Naive thymus-derived CD8-positive, alpha-beta T cell (primary cell): ENCODE measurements around the gene ARHGEF40. TPM values are rescaled to one million over a fixed set of nuclear protein-coding genes. Genes with fewer than 3 reads are reported as not detected.

Source experiments
- ATAC-seq, 2 donors: fragments of 150-1000 bp; cut with Tn5 transposase in 1 of 2; sonication (Bioruptor Pico), chemical (Tn5 transposase) in 1 of 2; 1 replicate in 1 of 2; 2 replicates in 1 of 2; pipeline ENCODE4 v1.10.0; 2021; ENCODE audit warnings: mild to moderate bottlenecking in 2 of 2, moderate library complexity in 2 of 2
- POLR2A ChIA-PET: fragments of 350-600 bp; sonication (Branson Sonifier 250); formaldehyde crosslinking; loops from one replicate; lab custom pipeline; 2021; ENCODE audit warnings: antibody characterized with exemption; lab: Charles Lee
- DNase-seq, 10 donors: peaks; one replicate each; pipeline versions ENCODE4 v3.0.0 to v3.0.0-alpha.2; 2020 to 2022
- H3K27ac Mint-ChIP-seq, 10 donors: one replicate each; pipeline ENCODE4 v1.8.0; 2020 to 2022; ENCODE audit warnings: mild to moderate bottlenecking in 10 of 10, mixed read lengths in 10 of 10, moderate library complexity in 4 of 10, inconsistent platforms in 1 of 10
- H3K27me3 Mint-ChIP-seq, 5 donors: one replicate each; pipeline ENCODE4 v1.8.0; 2021 to 2022; ENCODE audit warnings: mixed read lengths in 5 of 5
- H3K36me3 Mint-ChIP-seq, 3 donors: one replicate each; pipeline ENCODE4 v1.8.0; 2020 to 2022; ENCODE audit warnings: mixed read lengths in 3 of 3, mild to moderate bottlenecking in 2 of 3, inconsistent platforms in 1 of 3
- H3K4me1 Mint-ChIP-seq, 4 donors: one replicate each; pipeline ENCODE4 v1.8.0; 2021 to 2022; ENCODE audit warnings: mixed read lengths in 4 of 4
- H3K4me3 Mint-ChIP-seq, 10 donors: one replicate each; pipeline ENCODE4 v1.8.0; 2020 to 2022; ENCODE audit warnings: mild to moderate bottlenecking in 10 of 10, mixed read lengths in 10 of 10, moderate library complexity in 6 of 10, inconsistent platforms in 1 of 10
- H3K9me3 Mint-ChIP-seq, 9 donors: one replicate each; pipeline ENCODE4 v1.8.0; 2020 to 2022; ENCODE audit warnings: mixed read lengths in 9 of 9, mild to moderate bottlenecking in 3 of 9, inconsistent platforms in 1 of 9, moderate library complexity in 1 of 9
- polyA plus RNA-seq, 3 donors: library from polyadenylated mRNA; unstranded; fragments of 300-500 nt; fragmentation: Illumina TruSeq; gene quantifications; one replicate each; pipeline ENCODE4 v1.2.3, GENCODE V29; 2021
- total RNA-seq, 8 experiments: library from RNA in 2 of 8; stranded (reverse) in 2 of 8; gene quantifications; one replicate each; pipeline ENCODE4 v1.2.3 and lab custom pipeline; 2021 to 2026

Gene ARHGEF40
- total and polyA plus RNA-seq, 5 experiments from 2014 or later, result 0.03 to 0.45 (median 0.08) TPM

GRCh38 chr14:21078726-21079125 lies 8.6 kb downstream of the ARHGEF40 start:
- Mint-ChIP-seq H3K4me1 (no peaks in the 10 kb centered on the region), H3K27me3 (peaks cover 0 to 6% (median under 1%) of the 10 kb centered on the region in 5 donors), H3K27ac (peak overlapping the region in 1 of 10 donors; percentile 23), H3K36me3 (no peaks in the 10 kb centered on the region), H3K4me3 (no peak overlapping the region), H3K9me3 (no peaks in the 10 kb centered on the region)
- POLR2A ChIA-PET, result interaction anchor here (1.1 kb wide), 1 partner anchor 25 kb away, joined by 3 read pairs; no protein-coding TSS in a partner anchor
- DNase-seq (no peak), ATAC-seq (no peak)

DNA sequence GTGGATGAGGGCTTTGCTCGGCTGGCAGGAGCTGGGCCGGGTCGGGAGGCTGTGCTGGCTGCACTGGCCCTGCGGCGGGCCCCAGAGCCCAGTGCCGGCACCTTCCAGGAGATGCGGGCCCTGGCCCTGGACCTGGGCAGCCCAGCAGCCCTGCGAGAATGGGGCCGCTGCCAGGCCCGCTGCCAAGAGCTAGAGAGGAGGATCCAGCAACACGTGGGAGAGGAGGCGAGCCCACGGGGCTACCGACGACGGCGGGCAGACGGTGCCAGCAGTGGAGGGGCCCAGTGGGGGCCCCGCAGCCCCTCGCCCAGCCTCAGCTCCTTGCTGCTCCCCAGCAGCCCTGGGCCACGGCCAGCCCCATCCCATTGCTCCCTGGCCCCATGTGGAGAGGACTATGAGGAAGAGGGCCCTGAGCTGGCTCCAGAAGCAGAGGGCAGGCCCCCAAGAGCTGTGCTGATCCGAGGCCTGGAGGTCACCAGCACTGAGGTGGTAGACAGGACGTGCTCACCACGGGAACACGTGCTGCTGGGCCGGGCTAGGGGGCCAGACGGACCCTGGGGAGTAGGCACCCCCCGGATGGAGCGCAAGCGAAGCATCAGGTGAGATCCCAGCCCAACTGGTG lies 11.5 kb downstream of the ARHGEF40 start:
- peaks cover 2 to 8% (median 3%) of the 10 kb centered on the region in 4 donors for H3K4me1 Mint-ChIP-seq
- H3K27me3 Mint-ChIP-seq, result peaks cover 0 to 6% (median 0%) of the 10 kb centered on the region in 5 donors
- DNase-seq, result no peak
- H3K36me3 Mint-ChIP-seq, result no peaks in the 10 kb centered on the region
- no peak overlapping the region for H3K4me3 Mint-ChIP-seq
- H3K27ac Mint-ChIP-seq, result no peak overlapping the region
- no peaks in the 10 kb centered on the region for H3K9me3 Mint-ChIP-seq
- POLR2A ChIA-PET, result interaction anchor here (0.9 kb wide), 1 partner anchor 10 kb away, joined by 4 read pairs; no protein-coding TSS in a partner anchor
- ATAC-seq, result no peak

GRCh38 chr14:21083565-21084325 lies 13.6 kb downstream of the ARHGEF40 start:
- Mint-ChIP-seq H3K4me3 (no peak overlapping the region), H3K9me3 (no peaks in the 10 kb centered on the region), H3K27me3 (peaks cover 0 to 6% (median 0%) of the 10 kb centered on the region in 5 donors), H3K4me1 (peaks cover 11 to 22% (median 20%) of the 10 kb centered on the region in 4 donors), H3K27ac (peak overlapping the region in 6 of 10 donors; percentile 0 to 99 (median 68)), H3K36me3 (no peaks in the 10 kb centered on the region)
- DNase-seq (no peak), ATAC-seq (no peak)
- POLR2A ChIA-PET, result no interaction called here

DNA sequence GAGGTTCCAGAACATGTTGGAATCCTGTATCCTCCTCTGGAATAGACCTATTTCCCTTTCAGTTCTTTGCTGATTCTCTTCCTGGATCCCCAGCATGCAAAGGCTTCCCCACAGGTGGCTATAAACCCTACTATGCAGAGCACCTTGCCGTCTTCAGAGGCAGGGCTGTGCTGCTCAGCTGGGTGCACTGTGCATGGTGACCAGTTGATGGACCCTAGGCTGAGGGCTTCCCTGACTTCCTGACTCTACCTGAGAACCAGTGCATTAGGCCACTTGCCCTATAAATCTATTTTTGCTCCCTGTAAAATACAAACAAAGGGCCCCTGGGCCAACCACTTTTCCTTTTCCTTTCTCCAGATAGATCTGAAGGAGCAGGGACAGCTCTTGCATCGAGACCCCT lies 14.3 kb downstream of the ARHGEF40 start:
- POLR2A ChIA-PET, result no interaction called here
- no peaks in the 10 kb centered on the region for H3K9me3 Mint-ChIP-seq

DNA sequence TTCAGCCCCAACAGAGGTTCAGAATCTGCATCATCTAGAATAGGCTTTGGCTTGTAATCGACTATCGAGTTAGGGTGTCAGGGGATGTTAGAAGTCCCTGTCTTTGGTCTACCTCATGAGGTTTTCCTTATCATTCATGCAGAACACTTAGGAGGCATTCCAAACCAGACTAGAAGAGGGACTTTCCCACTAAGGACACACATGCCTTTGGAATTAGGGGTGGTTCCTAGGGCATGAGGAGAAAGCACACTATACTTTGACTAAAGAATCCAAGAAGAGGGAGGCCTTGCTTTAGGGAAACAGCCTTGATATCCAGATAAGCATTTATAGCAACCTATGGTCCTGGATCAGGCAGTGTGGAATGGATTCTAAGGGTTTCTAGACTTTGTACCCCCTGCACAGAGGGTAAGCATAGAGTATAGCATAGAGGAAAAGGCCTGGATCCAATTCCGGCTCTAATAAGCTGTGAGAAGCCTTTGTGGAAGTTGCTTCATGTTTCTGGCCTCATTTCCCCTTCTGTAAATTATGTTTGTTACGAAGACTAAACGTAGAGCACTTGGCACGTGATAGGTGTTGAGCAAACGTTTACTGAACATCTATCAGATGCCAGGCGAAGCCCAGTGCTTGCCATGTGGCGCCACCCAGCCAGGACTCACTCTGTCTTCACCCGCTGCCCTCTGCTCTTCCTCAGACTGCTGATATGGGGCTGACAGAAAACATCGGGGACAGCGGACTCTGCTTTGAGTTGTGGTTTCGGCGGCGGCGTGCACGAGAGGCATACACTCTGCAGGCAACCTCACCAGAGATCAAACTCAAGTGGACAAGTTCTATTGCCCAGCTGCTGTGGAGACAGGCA lies 15.1 kb downstream of the ARHGEF40 start:
- POLR2A ChIA-PET, result interaction anchor here (4.0 kb wide), 1 partner anchor 19 kb away, joined by 34 read pairs; no protein-coding TSS in a partner anchor
- H3K9me3 Mint-ChIP-seq, result no peaks in the 10 kb centered on the region
- ATAC-seq (no peak), DNase-seq (no peak)
- peaks cover 13 to 28% (median 24%) of the 10 kb centered on the region in 4 donors for H3K4me1 Mint-ChIP-seq
- peak overlapping the region in 1 of 10 donors; percentile 12 for H3K4me3 Mint-ChIP-seq
- no peaks in the 10 kb centered on the region for H3K36me3 Mint-ChIP-seq
- peak overlapping the region in 8 of 10 donors; percentile 63 to 100 (median 92) for H3K27ac Mint-ChIP-seq
- H3K27me3 Mint-ChIP-seq, result peaks cover 0 to 6% (median 0%) of the 10 kb centered on the region in 5 donors

More for the DNA sequence above, 14.3 kb downstream of the ARHGEF40 start:
- no peak for DNase-seq
- H3K27me3 Mint-ChIP-seq, result peaks cover 0 to 6% (median 0%) of the 10 kb centered on the region in 5 donors
- H3K27ac Mint-ChIP-seq, result peak overlapping the region in 6 of 10 donors; percentile 17 to 99 (median 70)
- H3K36me3 Mint-ChIP-seq, result no peaks in the 10 kb centered on the region
- H3K4me1 Mint-ChIP-seq, result peaks cover 13 to 27% (median 24%) of the 10 kb centered on the region in 4 donors
- no peak for ATAC-seq
- H3K4me3 Mint-ChIP-seq, result no peak overlapping the region

- ATAC-seq (no peak), DNase-seq (no peak)
- Mint-ChIP-seq H3K9me3 (no peaks in the 10 kb centered on the region), H3K4me3 (peak overlapping the region in 1 of 10 donors; percentile 27), H3K27me3 (peaks cover 0 to 6% (median 0%) of the 10 kb centered on the region in 5 donors), H3K4me1 (peaks cover 13 to 34% (median 25%) of the 10 kb centered on the region in 4 donors), H3K36me3 (no peaks in the 10 kb centered on the region), H3K27ac (peak overlapping the region; percentile 78 to 100 (median 92))
- POLR2A ChIA-PET, result interaction anchor here (1.2 to 4.0 kb wide), 4 partner anchors 11 to 20 kb away, joined by 4 to 34 read pairs (median 10); partner anchors contain the start of gene ARHGEF40
Measured at GRCh38 chr14:21086908-21087293, 16.8 kb downstream of the ARHGEF40 start.

- H3K27me3 Mint-ChIP-seq, result peaks cover 0 to 3% (median 0%) of the 10 kb centered on the region in 5 donors
- peak overlapping the region in 7 of 10 donors; percentile 8 to 80 (median 52) for H3K4me3 Mint-ChIP-seq
- DNase-seq (peak; percentile 53 to 96 (median 82)), ATAC-seq (peak; percentile 84 to 87)
- H3K9me3 Mint-ChIP-seq, result no peaks in the 10 kb centered on the region
- POLR2A ChIA-PET, result interaction anchor here (1.2 to 4.0 kb wide), 4 partner anchors 10 to 20 kb away, joined by 4 to 34 read pairs (median 10); partner anchors contain the start of gene ARHGEF40
- H3K36me3 Mint-ChIP-seq, result no peaks in the 10 kb centered on the region
- H3K4me1 Mint-ChIP-seq, result peaks cover 14 to 37% (median 26%) of the 10 kb centered on the region in 4 donors
- peak overlapping the region; percentile 78 to 100 (median 97) for H3K27ac Mint-ChIP-seq
Measured at GRCh38 chr14:21087294-21088091, 17.4 kb downstream of the ARHGEF40 start.

DNA sequence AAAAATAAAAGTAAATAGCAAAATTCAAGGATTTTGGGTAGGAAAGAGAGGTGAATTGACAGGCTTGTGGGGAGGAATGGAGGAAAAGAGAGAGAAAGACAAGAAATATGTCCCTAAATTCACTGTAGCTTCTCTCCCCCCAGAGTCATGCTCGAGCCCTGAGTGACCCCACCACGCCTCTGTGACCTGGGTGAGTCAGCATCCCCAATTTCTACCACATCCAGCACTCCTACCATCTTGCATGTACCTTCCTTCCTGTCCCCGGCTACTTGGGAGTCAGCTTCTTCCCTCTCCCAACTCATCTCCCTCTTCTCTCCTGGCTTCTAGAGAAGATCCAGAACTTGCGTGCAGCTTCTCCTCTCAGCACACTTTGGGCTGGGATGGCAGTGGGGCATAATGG lies 18.6 kb downstream of the ARHGEF40 start:
- Mint-ChIP-seq H3K27me3 (peaks cover 0 to 2% (median 0%) of the 10 kb centered on the region in 5 donors), H3K9me3 (no peaks in the 10 kb centered on the region), H3K27ac (peak overlapping the region; percentile 78 to 100 (median 97)), H3K36me3 (no peaks in the 10 kb centered on the region), H3K4me1 (peaks cover 22 to 43% (median 31%) of the 10 kb centered on the region in 4 donors), H3K4me3 (peak overlapping the region in 3 of 10 donors; percentile 4 to 60 (median 11))
- DNase-seq (no peak), ATAC-seq (no peak)
- POLR2A ChIA-PET, result interaction anchor here (3.0 to 4.0 kb wide), 2 partner anchors 15 to 18 kb away, joined by 16 to 34 read pairs; partner anchors contain the start of gene ARHGEF40

DNA sequence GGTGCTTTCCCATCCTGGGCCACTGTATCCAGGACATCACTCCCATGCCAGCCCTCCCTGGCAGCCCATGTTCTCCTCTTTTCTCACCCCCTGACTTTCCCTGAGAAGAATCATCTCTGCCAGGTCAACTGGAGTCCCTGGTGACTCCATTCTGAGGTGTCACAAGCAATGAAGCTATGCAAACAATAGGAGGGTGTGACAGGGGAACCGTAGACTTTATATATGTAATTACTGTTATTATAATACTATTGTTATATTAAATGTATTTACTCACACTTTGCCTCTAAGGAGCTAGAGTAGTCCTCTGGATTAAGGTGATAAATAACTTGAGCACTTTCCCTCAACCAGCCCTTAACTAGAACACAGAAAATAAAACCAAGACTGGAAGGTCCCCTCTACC lies 19.2 kb downstream of the ARHGEF40 start:
- ATAC-seq, result no peak
- POLR2A ChIA-PET, result interaction anchor here (3.0 to 4.0 kb wide), 2 partner anchors 15 to 19 kb away, joined by 16 to 34 read pairs; partner anchors contain the start of gene ARHGEF40
- no peaks in the 10 kb centered on the region for H3K36me3 Mint-ChIP-seq
- no peaks in the 10 kb centered on the region for H3K9me3 Mint-ChIP-seq
- DNase-seq, result no peak
- peaks cover 22 to 43% (median 31%) of the 10 kb centered on the region in 4 donors for H3K4me1 Mint-ChIP-seq
- H3K4me3 Mint-ChIP-seq, result no peak overlapping the region
- peaks cover 0 to 2% (median 0%) of the 10 kb centered on the region in 5 donors for H3K27me3 Mint-ChIP-seq
- H3K27ac Mint-ChIP-seq, result peak overlapping the region; percentile 78 to 100 (median 97)

DNA sequence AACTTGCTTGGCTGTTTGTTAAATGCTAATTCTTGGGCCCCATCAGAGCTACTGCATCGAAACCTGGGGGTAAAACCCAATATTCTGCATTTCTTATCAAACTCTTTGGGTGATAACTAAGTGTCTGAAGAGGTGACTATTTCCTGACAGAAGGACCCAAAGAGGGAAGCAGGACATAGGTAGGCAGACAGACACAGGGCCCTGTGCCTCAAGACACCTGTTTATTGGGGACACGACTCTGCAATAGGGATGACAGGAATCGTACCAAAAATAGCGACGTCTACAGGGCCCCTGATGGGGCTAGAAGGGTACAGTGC lies 19.7 kb downstream of the ARHGEF40 start:
- no peak for ATAC-seq
- no peak for DNase-seq
- H3K36me3 Mint-ChIP-seq, result no peaks in the 10 kb centered on the region
- no peak overlapping the region for H3K4me3 Mint-ChIP-seq
- H3K27me3 Mint-ChIP-seq, result peaks cover 0 to 2% (median 0%) of the 10 kb centered on the region in 5 donors
- peak overlapping the region in 8 of 10 donors; percentile 68 to 100 (median 98) for H3K27ac Mint-ChIP-seq
- POLR2A ChIA-PET, result interaction anchor here (0.6 kb wide), 1 partner anchor 49 kb away, joined by 3 read pairs; no protein-coding TSS in a partner anchor
- peaks cover 22 to 43% (median 31%) of the 10 kb centered on the region in 4 donors for H3K4me1 Mint-ChIP-seq
- H3K9me3 Mint-ChIP-seq, result no peaks in the 10 kb centered on the region
